Measurements from ENCODE around the gene DYNC2H1.
"Not testable (repeated sequence)": the region's sequence is repeated elsewhere in the genome, so short reads cannot be mapped to it uniquely, and the experiment has no call there.

Gene DYNC2H1

GRCh38 chr11:103358251-103358650 is 249.0 kb downstream of the DYNC2H1 start:
- in situ Hi-C loops (cut with HindIII; ENCODE audit: low sequenced_read_pairs), result no loop called here

- in situ Hi-C loops (cut with HindIII; ENCODE audit: low sequenced_read_pairs), result no loop called here
Measured at GRCh38 chr11:103359216-103359615, 250.0 kb downstream of the DYNC2H1 start.

DNA sequence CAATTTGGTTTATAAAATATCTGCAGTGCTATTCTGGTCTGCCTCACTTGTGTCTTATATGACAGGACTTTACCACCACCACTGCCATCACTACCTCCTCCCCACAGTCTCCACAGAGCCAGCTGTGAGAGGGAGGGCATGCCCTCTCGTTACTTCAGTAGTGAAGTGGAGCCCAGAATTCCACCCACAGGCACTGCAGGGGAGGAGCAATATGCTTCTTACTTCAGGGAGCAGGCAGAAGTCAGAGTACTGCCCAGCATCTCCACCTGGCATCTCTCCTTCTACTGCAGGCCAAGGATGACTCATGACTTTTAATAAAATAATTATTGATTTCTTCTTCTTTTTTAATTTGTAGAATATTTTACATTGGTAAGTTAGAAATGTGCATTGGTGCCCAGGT is 255.5 kb downstream of the DYNC2H1 start:
- in situ Hi-C loops (cut with HindIII; ENCODE audit: low sequenced_read_pairs), result no loop called here

- in situ Hi-C loops (cut with HindIII; ENCODE audit: low sequenced_read_pairs), result no loop called here
Measured at GRCh38 chr11:103367650-103368049, 258.4 kb downstream of the DYNC2H1 start.

- in situ Hi-C loops (cut with HindIII; ENCODE audit: low sequenced_read_pairs), result no loop called here
Measured at GRCh38 chr11:103368145-103368544, 258.9 kb downstream of the DYNC2H1 start.

- in situ Hi-C loops (cut with HindIII; ENCODE audit: low sequenced_read_pairs), result no loop called here
Measured at GRCh38 chr11:103370076-103370475, 260.9 kb downstream of the DYNC2H1 start.

- in situ Hi-C loops (cut with HindIII; ENCODE audit: low sequenced_read_pairs), result no loop called here
Measured at GRCh38 chr11:103372906-103373305, 263.7 kb downstream of the DYNC2H1 start.

- in situ Hi-C loops (cut with HindIII; ENCODE audit: low sequenced_read_pairs), result not testable (repeated sequence)
Measured at GRCh38 chr11:103374227-103374626, 265.0 kb downstream of the DYNC2H1 start.

- in situ Hi-C loops (cut with HindIII; ENCODE audit: low sequenced_read_pairs), result no loop called here
Measured at GRCh38 chr11:103378931-103379330, 269.7 kb downstream of the DYNC2H1 start.

- in situ Hi-C loops (cut with HindIII; ENCODE audit: low sequenced_read_pairs), result no loop called here
Measured at GRCh38 chr11:103380031-103380430, 270.8 kb downstream of the DYNC2H1 start.

DNA sequence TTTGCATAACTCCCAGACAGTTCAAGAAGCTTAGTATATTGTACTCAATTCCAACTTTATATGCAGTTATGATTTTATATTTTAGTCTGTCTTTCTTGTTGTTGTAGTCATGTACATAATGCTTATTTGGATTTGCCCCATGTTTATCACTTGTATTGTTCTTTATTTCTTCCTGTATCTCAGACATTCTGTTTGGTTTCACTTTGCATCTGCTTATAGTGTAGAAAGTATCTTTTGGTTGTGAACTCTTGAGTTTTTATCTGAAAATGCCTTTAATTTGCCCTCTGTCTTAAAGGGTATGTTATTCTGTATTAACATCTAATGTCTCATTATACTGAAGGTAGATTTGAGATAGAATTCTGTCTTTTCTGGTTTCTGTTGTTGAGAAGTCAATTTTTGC is 275.4 kb downstream of the DYNC2H1 start:
- in situ Hi-C loops (cut with HindIII; ENCODE audit: low sequenced_read_pairs), result no loop called here

DNA sequence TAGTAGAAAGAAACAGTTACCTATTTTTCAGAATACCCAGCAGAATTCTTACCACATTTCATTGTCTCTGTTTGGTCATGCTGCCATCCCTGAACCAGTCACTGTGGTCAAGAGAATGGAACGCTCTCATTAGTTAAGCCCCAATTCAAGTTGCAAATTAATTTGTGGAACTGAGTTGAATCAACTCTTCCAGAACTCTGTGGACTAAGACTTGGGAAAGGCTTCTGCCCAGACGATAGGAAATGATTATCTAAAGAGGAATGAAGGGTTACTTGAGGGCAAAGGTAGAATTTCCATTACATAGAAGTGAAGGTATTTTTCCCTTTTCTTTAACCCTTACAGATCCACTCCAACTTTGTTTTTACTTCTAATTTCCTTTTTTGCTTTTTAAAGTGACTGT is 286.4 kb downstream of the DYNC2H1 start:
- in situ Hi-C loops (cut with HindIII; ENCODE audit: low sequenced_read_pairs), result no loop called here

DNA sequence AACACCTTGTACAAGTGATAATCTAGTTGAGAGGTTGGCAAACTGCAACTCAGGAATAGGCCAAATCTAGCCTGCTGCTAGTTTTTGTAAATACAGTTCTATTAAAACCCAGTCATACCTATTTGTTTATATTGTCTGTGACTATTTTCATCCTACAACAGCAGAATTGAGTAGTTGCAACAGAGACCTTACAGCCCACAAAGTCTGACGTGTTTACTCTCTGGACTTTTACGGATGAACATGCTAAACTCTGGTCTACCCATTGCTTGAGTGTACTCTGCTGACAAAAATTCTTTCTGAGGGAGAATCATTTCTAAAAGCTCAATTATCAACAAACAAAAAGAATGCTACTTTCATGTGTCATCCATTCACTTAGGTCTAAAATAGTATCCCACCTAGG is 287.0 kb downstream of the DYNC2H1 start:
- in situ Hi-C loops (cut with HindIII; ENCODE audit: low sequenced_read_pairs), result no loop called here

GRCh38 chr11:103397369-103397768 is 288.1 kb downstream of the DYNC2H1 start:
- in situ Hi-C loops (cut with HindIII; ENCODE audit: low sequenced_read_pairs), result no loop called here

DNA sequence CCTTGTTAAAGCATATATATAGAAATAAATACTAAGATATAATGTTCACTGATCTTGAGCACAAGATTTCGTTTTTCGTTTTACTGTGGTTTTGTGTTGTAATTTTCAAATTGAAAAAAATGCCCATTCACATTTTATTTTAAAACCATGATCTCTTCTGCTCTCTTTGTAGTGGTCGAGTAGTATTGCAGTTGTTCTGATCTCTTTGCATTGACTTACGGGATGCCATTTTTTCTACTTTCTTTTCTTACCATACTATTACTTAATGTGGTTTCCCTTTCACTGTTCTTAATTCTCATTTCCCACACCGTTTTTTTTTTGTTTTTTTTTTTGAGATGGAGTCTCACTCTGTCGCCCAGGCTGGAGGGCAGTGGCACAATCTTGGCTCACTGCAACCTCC is 289.6 kb downstream of the DYNC2H1 start:
- in situ Hi-C loops (cut with HindIII; ENCODE audit: low sequenced_read_pairs), result no loop called here

DNA sequence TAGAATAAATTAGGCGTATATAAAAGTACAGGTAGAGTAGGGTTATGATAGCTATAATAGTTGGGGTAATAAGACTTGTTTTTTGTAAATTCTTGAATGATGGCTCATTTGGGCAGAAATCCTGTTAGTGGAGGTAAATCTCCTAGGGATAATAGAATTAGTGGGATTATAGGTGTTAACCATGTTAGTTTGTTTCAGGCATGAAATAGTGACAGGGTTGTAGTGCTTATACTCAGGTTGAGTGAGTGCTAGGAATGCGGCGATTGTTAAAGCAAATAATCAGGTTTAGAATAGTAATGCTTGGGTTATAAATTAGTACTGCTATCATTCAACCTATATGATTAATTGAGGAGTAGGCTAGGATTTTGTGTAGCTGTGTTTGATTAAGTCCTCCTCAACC is 297.1 kb downstream of the DYNC2H1 start:
- in situ Hi-C loops (cut with HindIII; ENCODE audit: low sequenced_read_pairs), result no loop called here

DNA sequence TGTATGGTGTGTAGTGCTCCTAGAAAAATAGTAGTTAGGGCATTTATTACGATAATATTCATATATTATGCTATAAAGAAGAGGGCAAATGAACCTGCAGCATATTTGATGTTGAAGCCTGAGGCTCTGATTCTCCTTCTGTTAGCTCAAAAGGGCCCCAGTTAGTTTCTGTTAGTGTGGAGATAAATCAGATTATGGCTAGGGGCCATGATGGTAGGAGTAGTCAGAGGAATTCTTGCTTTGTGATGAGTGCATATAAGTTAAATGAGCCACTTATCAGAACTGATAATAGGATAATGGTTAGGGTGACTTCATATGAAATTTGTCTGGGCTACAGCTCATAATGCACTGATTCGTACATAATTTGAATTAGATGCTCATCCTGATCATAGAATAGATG is 298.4 kb downstream of the DYNC2H1 start:
- in situ Hi-C loops (cut with HindIII; ENCODE audit: low sequenced_read_pairs), result no loop called here

DNA sequence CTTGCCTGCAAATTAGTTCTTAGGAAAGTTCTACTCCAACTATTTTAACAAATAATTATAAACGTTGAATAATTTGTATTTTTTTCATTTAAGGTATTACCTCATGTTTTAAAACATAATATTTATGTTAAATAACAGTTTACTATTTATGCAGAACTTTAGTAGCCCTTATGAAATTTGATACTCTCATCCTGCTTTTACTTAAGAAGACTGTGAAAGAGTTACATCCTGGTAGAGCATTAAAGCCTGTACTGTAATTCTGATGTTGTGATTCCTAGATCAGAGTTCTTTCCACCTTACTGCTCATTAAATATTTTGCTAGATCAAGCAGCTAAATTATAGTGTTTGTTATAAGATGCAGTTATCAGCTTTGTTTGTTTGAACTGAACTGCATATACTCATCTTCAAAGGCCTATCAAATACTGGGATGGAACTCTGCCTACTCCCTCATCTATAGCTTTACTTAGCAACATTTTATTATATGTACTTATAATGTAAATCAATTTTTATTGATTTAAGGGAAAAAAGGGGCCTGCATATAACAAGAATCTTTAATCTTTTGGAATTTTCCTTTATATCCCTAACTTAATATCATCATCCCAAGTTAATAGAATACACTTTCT is 304.2 kb downstream of the DYNC2H1 start:
- in situ Hi-C loops (cut with HindIII; ENCODE audit: low sequenced_read_pairs), result no loop called here

DNA sequence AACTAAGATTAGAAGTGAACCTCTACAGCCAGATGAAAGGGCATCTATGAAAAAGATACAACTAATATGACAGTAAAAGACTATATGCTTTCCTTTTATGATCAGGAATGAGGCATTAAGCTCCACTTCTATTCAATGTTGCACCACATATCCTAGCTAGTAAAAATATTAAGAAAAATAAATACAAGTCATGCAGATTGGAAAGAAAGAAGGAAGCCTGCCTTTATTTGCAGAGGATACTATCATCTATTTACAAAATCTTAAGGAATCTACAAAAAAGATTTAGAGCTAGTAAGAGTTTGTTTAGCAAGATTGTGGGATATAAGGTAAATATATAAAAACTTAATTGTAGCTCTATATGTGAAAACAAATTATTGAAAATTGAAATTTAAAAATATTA is 308.8 kb downstream of the DYNC2H1 start:
- in situ Hi-C loops (cut with HindIII; ENCODE audit: low sequenced_read_pairs), result no loop called here

DNA sequence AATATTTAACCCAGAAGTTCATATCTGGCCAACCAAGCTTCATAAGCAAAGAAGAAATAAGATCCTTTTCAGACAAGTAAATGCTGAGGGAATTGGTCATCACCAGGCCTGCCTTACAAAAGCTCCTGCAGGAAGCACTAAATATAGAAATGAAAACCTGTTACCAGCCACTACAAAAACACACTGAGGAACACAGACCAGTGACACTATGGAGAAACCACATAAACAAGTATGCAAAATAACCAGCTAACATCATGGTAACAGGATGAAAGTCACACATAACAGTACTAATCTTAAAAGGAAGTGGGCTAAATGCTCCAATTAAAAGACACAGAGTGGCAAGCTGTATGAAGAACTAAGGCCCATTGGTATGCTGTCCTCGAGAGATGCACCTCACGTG is 311.4 kb downstream of the DYNC2H1 start:
- in situ Hi-C loops (cut with HindIII; ENCODE audit: low sequenced_read_pairs), result no loop called here

DNA sequence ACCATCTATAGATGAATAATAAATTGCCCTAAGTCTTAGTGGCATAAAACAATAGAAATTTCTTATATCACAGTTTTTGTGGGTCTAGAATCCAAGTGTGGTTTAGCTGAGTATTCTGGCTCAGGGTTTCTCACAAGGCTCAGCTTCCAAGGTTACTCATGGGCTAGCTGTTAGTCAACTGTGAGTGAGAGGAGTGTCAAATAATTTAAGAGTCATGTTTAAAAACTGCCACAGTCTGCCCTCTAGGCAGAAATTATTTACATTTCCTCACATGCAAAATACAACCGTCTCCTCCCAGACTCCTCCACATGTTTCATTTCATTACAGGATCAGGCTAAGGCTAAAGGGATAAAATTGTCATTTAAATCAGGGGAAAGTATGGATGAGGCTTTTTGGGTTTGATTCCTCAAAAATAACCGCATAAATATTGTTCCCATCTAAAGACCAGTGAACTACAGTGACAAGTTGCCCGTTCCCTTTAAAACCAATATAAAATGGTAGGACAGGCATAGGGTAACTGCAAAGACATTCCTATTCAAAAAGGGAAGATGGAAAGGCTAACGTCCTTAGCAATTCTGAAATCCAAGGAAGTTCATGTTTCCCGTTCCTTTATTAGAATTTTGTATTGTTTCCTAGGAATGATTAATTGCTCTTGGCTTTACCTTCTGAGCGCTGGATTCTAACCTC is 324.3 kb downstream of the DYNC2H1 start:
- in situ Hi-C loops (cut with HindIII; ENCODE audit: low sequenced_read_pairs), result no loop called here

DNA sequence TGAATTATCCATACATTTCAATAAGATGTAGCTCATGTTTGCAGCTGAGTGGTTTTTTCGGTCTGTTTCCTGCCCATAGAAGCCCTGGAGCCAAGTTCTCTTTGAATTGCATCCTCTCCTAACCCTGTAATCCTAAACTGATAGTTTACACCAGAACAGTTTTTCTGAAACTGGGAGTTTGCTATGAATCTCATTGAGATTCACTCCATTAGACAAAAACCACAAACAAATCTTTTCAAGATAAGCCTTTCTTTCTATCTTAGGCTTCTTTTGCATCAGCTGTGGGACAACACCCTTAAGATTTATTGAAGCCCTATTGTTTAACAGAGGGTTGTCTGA is 324.8 kb downstream of the DYNC2H1 start:
- in situ Hi-C loops (cut with HindIII; ENCODE audit: low sequenced_read_pairs), result no loop called here
